ENCODE measurements around the gene GPR78.

DNA sequence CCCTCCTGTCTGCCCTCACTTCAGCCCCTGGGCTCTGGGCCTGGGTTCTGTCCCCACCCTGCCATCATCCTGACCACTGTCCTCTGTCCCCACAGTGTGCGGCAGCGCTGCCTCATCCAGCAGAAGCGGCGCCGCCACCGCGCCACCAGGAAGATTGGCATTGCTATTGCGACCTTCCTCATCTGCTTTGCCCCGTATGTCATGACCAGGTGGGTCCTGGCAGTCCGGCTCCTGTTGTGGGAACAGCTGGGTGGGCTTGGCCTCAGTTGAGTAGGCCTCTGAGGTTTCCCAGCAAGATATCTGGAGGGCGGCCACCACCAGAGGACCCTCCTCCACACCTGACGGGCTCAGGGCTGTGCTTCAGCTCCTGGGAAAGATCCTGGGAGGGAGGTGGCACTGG lies 2.2 kb downstream of the GPR78 start:
- TF ChIP-seq ZFX (IDR thresholded peaks at IDR 0.05; ENCODE audit: borderline replicate concordance) (no peak), CTCF (IDR thresholded peaks at IDR 0.05) (no peak)

Data from 22Rv1 (cell line).